Activated CD8-positive, alpha-beta T cell treated with anti-CD3 and anti-CD28 coated beads for 36 hours (primary cell): ENCODE results near the gene SYNC. TPM values are rescaled to one million over a fixed set of nuclear protein-coding genes. Genes with fewer than 3 reads are reported as not detected.
"Not testable (repeated sequence)": the region's sequence is repeated elsewhere in the genome, so short reads cannot be mapped to it uniquely, and the experiment has no call there.

Experiments
- ATAC-seq: fragments of 200-7000 bp; cut with Tn5 transposase; one replicate; pipeline ENCODE4 v1.10.0; 2021; ENCODE audit warnings: mild to moderate bottlenecking, moderate library complexity
- CTCF ChIA-PET: fragments of 350-600 bp; sonication (Branson Sonifier 250); formaldehyde crosslinking; loops from one replicate; lab custom pipeline; 2021; ENCODE audit warnings: antibody characterized with exemption; lab: Charles Lee
- POLR2A ChIA-PET: fragments of 350-600 bp; sonication (Branson Sonifier 250); formaldehyde crosslinking; loops from one replicate; lab custom pipeline; 2021; ENCODE audit warnings: antibody characterized with exemption; lab: Charles Lee
- DNase-seq: peaks from one replicate; pipeline ENCODE4 v3.0.0-alpha.2; 2020
- H3K27ac Mint-ChIP-seq: one replicate; pipeline ENCODE4 v1.8.0; 2021; ENCODE audit warnings: mild to moderate bottlenecking, mixed read lengths
- H3K27me3 Mint-ChIP-seq: one replicate; pipeline ENCODE4 v1.8.0; 2021; ENCODE audit warnings: mixed read lengths
- H3K36me3 Mint-ChIP-seq: one replicate; pipeline ENCODE4 v1.8.0; 2021; ENCODE audit warnings: low read depth, mixed read lengths
- H3K4me1 Mint-ChIP-seq: one replicate; pipeline ENCODE4 v1.8.0; 2021; ENCODE audit warnings: low read depth, mixed read lengths
- H3K4me3 Mint-ChIP-seq: one replicate; pipeline ENCODE4 v1.8.0; 2021; ENCODE audit warnings: mild to moderate bottlenecking, moderate library complexity, mixed read lengths
- H3K9me3 Mint-ChIP-seq: one replicate; pipeline ENCODE4 v1.8.0; 2021; ENCODE audit warnings: mixed read lengths
- intact Hi-C: fragments of 100-400 bp; cut with micrococcal nuclease; formaldehyde crosslinking; loops from one replicate; pipeline ENCODE4 v1.10.0; 2022
- total RNA-seq, 2 experiments: library from RNA; stranded (reverse); gene quantifications; one replicate each; pipeline ENCODE4 v1.2.3, GENCODE V29; 2021
- TF ChIP-seq, protein P1 (sequence below): fragments of 200-600 bp; IDR thresholded peaks from one replicate; pipeline ENCODE4 v1.8.0; 2022; ENCODE audit warnings: antibody characterized with exemption, mild to moderate bottlenecking

Gene SYNC
- total RNA-seq, 2 experiments from 2014 or later: not detected

DNA sequence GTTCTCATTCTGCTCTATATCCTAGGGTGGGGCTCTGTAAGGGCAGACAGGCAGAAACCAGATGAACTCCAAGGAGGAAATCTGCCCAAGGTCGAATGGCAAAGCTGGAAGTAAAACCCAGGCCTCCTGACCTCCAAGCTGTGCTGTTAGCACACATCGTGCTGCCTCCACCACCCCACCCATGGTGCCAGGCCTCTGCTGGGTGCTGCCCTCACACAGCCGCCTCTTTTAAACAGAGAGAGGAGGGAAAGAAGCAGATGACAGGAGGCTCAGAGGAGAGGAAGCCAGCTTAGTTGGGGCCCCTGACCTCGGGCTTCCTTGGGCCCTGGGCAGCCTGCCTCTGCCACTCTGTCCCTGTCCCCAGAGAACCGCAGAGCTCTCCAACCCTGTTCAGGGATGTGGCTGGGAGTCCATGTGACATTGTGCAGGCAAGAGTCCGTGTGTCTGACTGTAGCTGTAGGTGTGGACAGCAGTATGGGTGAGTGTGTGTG lies 1.1 kb downstream of the SYNC start:
- Mint-ChIP-seq H3K4me1 (peaks cover 5% of the 10 kb centered on the region), H3K9me3 (no peaks in the 10 kb centered on the region), H3K27ac (no peak overlapping the region), H3K4me3 (no peak overlapping the region), H3K36me3 (no peaks in the 10 kb centered on the region), H3K27me3 (peaks cover 30% of the 10 kb centered on the region)
- POLR2A ChIA-PET: interaction anchor here (0.8 kb wide), 1 partner anchor 11 kb away, joined by 3 read pairs; no protein-coding TSS in a partner anchor
- no peak for ATAC-seq
- TF ChIP-seq, protein P1, sequence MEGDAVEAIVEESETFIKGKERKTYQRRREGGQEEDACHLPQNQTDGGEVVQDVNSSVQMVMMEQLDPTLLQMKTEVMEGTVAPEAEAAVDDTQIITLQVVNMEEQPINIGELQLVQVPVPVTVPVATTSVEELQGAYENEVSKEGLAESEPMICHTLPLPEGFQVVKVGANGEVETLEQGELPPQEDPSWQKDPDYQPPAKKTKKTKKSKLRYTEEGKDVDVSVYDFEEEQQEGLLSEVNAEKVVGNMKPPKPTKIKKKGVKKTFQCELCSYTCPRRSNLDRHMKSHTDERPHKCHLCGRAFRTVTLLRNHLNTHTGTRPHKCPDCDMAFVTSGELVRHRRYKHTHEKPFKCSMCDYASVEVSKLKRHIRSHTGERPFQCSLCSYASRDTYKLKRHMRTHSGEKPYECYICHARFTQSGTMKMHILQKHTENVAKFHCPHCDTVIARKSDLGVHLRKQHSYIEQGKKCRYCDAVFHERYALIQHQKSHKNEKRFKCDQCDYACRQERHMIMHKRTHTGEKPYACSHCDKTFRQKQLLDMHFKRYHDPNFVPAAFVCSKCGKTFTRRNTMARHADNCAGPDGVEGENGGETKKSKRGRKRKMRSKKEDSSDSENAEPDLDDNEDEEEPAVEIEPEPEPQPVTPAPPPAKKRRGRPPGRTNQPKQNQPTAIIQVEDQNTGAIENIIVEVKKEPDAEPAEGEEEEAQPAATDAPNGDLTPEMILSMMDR: no peak
- CTCF ChIA-PET: interaction anchor here (1.2 to 3.0 kb wide), 2 partner anchors 11 to 181 kb away, joined by 3 to 12 read pairs; no protein-coding TSS in a partner anchor
- intact Hi-C loops: no loop called here
- DNase-seq: no peak

- POLR2A ChIA-PET, H3K27ac Mint-ChIP-seq, H3K36me3 Mint-ChIP-seq, H3K4me3 Mint-ChIP-seq, H3K4me1 Mint-ChIP-seq, H3K27me3 Mint-ChIP-seq, intact Hi-C loops, DNase-seq, ATAC-seq, H3K9me3 Mint-ChIP-seq: not testable (repeated sequence)
- CTCF ChIA-PET: interaction anchor here (2.2 kb wide), 1 partner anchor 15 kb away, joined by 13 read pairs; no protein-coding TSS in a partner anchor
These were observed 5.6 kb downstream of the SYNC start for GRCh38 chr1:32696996-32697395.

- TF ChIP-seq, protein P1: no peak
- CTCF ChIA-PET: no interaction called here
- POLR2A ChIA-PET: no interaction called here
- Mint-ChIP-seq H3K4me3 (no peak overlapping the region), H3K36me3 (no peaks in the 10 kb centered on the region), H3K27ac (no peak overlapping the region), H3K27me3 (peaks cover 3% of the 10 kb centered on the region), H3K9me3 (no peaks in the 10 kb centered on the region), H3K4me1 (no peaks in the 10 kb centered on the region)
- intact Hi-C loops: no loop called here
- no peak for DNase-seq
- no peak for ATAC-seq
These were observed 6.5 kb downstream of the SYNC start for GRCh38 chr1:32696041-32696440.

GRCh38 chr1:32695098-32695904 lies 7.3 kb downstream of the SYNC start:
- ATAC-seq (no peak), DNase-seq (no peak)
- ChIA-PET POLR2A (interaction anchor here (1.1 kb wide), 1 partner anchor 12 kb away, joined by 3 read pairs; no protein-coding TSS in a partner anchor), CTCF (interaction anchor here (1.1 to 2.3 kb wide), 2 partner anchors 17 to 154 kb away, joined by 3 to 13 read pairs; no protein-coding TSS in a partner anchor)
- H3K27me3 Mint-ChIP-seq: peaks cover 2% of the 10 kb centered on the region
- H3K4me3 Mint-ChIP-seq: no peak overlapping the region
- no peaks in the 10 kb centered on the region for H3K4me1 Mint-ChIP-seq
- no peak overlapping the region for H3K27ac Mint-ChIP-seq
- TF ChIP-seq, protein P1: no peak
- intact Hi-C loops: no loop called here
- no peaks in the 10 kb centered on the region for H3K9me3 Mint-ChIP-seq
- no peaks in the 10 kb centered on the region for H3K36me3 Mint-ChIP-seq

GRCh38 chr1:32693455-32694174 lies 9.0 kb downstream of the SYNC start:
- no peak overlapping the region for H3K27ac Mint-ChIP-seq
- DNase-seq (no peak), ATAC-seq (no peak)
- no peaks in the 10 kb centered on the region for H3K4me1 Mint-ChIP-seq
- H3K27me3 Mint-ChIP-seq: no peaks in the 10 kb centered on the region
- no peaks in the 10 kb centered on the region for H3K9me3 Mint-ChIP-seq
- CTCF ChIA-PET: interaction anchor here (2.3 kb wide), 1 partner anchor 18 kb away, joined by 13 read pairs; no protein-coding TSS in a partner anchor
- POLR2A ChIA-PET: no interaction called here
- H3K4me3 Mint-ChIP-seq: no peak overlapping the region
- TF ChIP-seq, protein P1: no peak
- intact Hi-C loops: no loop called here
- no peaks in the 10 kb centered on the region for H3K36me3 Mint-ChIP-seq
